HG03103 (cell line): Measurements from ENCODE around the gene ELMO1.

Experiments used
- ATAC-seq: cut with Tn5 transposase; IDR thresholded peaks from one replicate; pipeline ENCODE4 v1.9.1; 2021; ENCODE audit warnings: low read depth; ENCODE audit not compliant: unreplicated experiment

Gene ELMO1

DNA sequence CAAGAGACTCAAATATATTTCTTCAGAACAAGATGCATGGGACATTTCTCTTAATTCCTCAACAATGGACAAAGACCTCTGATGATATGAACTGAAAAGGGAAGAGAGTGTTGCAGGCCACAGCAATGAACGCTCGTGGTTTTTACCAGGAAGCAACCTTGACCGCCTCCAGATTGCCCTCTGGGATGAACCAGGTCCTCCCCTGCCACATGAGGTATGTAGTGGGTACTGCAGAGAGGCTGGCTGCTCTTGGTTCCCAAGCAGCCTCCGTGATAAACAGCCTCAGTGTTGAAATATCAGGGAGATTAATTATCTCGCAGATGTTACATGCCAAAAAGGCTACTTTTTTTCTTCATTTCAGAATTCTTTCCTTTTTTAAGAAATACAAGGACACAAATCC lies 338.8 kb downstream of the ELMO1 start:
- ATAC-seq = no peak

DNA sequence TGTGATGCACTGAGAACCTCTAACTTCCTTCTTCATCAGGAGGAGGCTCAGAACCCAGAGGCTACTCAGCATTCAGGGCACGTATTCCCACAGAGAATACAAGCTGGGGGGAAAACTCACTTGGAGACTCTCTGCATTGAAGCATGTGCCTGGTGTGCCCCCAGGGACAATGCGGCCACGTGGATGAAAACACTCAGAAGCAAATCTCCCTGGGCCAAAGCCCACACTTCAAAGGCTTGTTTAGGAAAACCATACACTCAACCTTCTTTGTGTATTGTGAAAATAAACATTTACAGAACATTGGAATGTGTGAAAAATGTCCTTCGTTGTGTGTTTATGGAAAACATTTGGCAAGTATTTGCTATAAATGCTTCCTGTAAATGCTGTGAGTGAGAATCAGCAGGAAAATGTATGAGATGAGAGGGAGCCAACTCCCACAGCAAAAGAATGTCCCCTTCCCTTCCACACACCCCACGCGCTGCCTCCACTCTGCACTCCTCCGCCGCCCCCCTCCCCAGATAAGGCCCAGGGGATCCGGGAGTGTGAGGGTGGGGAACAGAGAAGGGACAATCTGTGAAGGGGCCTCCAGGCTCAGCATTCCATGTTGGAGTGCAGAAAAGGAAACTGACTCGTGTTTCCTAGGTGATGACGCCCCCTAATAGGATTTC lies 339.5 kb downstream of the ELMO1 start:
- ATAC-seq = no peak

DNA sequence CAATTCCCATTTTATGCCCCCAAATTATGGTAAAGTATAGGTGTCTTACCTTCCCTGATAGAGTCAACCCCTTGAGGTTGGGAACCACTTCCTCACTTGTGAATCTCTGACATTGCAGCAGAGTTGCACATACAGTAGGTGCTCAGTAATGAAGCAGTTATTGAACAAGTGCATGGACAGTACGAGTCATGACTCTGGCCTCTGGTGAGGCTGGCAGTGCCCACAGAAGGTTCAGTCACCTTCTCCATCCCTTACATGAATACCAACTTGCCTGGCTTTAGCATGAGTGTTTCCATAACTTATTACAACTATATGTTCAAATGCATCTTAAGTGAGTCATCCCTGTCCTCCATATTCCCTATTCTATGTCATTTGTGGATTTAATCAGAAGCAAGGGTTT lies 340.0 kb downstream of the ELMO1 start:
- no peak for ATAC-seq

DNA sequence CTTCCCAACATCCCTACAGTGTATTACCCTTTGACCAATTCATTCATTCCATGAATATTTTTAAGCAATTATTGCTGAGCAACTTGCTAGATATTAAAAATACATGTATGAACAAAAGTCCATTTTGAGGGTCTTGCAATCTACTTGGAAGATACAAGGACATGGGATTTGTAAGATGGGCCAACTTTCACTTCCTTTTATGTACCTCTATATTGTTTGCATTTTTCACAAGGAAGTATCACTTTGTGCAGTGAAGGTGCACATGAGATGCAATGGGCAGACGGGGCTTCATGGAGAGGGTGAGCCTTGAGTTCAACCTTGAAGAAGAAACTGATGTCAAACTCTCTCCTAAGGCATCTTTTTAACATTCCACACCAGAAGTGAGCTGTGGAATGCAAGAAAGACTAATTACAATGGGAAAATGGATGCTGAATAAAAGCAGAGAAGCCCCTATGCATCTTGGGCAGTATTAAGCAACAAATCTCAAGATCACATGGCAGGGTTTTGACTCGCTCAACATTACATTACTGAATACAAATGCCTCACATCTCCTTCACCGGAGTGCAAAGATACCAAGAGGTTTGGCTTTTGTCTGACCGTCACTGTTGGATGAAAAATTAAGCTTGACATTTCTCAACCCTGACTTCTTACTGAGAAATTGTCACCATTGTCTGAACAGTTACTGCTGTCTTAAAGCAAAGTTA lies 341.5 kb downstream of the ELMO1 start:
- no peak for ATAC-seq

DNA sequence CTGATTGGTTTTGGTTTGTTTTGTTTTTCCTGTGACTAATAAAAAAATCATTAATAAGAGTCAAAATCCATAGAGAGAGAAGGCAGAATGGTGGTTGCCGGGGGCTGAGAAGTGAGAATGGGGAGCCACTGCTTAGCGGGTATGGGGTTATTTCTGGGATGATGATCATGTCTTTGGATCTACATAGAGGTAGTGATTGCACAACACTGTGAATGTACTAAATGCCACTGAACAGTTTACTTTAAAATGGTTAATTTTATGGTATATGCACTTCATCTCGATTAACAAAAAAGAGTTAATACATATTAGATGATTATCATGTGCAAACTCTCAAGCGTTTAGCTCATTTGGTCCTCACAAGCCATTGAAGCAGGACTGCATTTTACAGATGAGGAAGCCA lies 342.9 kb downstream of the ELMO1 start:
- ATAC-seq = no peak

DNA sequence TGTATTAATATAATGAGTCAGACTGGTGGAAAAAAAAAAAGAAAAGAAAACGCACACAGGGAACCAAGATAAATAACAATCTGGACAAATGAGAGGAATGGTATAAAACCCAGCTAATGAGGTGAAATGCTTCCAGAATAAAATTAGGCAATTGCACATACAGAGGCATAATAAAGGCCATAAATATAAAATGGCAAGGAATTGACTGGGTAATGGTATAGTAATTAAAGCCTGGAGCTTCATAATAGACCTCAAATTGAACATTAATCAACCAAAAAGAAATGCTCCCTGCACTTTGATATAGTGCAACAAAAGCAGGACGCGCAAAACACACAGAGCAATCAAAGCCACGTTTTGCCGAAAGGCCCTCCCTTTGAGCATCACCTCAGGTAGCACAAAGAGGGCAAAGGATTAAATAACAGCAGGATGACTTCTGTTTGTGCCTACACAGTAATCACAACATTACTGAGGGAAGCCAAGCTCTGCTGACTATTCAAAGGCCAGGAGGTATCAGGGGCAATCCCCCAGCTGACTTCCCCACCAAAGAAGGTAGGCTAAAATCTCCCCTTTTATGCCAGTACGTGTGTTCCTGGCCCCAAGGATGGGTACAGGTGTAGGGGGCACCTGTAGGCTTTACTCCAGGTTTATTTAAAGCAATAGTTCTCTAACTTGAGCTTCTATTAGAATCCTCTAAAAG lies 343.7 kb downstream of the ELMO1 start:
- no peak for ATAC-seq

DNA sequence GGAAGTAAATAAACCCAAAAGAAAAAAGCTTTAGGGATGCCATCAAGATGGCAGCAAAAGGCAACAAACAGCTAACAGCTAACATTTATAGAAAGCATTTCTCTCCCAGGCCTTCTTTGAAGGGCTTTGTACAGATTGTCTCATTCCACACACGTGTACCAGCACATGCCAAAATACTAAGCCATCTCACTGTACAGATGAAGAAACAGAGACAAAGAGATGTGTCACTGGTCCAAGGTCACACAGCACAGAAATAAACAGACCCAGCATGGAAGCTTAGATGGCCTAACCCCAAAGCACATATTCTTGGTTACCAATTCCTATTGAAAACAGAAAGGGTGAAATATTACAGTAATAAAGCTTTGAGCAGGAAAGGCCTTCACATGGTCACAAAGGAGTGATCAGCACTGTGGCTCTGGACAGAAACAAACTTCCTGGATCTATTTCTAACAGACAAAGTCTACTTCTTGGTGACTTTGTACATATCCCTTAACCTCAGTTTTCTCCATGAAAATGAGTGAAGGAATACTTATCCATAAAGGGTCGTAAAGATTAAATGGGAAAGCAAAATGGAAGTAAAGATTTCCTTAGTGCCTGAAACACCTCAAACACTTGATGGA lies 346.0 kb downstream of the ELMO1 start:
- ATAC-seq = no peak

DNA sequence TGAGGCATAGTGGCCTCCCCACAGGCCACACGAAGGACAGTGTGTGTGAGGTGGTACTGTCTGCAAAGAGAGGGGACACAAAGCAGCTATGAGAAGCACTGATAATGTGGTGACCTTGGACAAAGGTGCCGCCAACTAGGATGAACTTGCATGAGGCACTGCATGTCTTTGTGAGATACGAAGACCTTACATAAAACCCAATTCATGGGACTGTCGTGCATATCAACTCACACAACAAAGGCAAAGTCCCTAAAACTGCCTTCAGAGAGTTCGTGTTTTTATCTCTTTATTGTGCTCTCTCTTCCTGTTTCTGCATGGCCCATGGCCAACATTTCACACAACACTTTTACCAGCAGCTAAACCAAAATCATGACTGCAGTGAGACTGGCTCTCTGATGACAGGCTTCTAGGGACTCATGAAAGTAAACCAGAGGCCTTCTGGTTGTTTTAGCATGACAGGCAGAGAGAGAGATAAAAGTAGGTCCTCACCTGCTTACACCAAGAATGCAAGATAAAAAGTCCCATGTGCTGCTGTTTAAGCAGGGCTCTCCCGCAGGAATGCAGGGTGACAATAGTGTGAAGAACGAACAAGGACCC lies 347.8 kb downstream of the ELMO1 start:
- ATAC-seq = no peak

DNA sequence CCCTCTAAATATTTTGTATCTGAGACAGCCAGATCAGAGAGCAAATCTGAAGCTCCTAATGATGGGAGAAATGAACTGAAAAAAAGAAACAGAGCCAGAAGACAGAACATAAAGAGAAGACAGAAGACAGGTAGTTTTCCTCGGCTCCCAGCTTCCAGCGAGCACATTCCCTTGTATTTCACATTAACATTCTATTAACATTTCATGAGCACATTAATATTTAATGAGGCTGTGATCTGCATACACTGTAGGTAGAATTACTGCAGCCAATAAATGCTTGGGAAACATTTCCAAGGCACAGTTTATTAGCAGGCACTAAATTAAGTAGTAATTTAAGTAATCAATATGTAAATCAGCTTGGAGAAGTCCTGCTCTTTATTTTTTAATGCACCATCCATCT lies 349.9 kb downstream of the ELMO1 start:
- no peak for ATAC-seq

DNA sequence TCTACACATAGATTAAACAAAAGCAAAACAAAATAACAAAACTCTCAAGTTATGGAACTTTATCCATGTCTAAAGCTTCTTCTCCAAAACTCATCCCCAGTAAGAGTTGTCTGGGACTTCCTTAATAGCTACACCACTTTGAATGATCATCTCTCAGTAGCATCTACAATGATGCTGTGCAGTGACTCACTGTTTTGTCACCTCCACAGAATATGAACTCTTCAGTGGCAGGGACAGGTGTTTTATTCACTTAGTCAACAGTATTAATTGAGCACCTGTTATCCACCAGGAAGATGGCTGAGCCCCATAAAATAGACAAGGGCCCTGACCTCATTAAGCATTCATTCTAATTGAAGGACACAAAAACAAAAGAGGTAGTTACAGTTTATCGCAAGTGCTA lies 350.7 kb downstream of the ELMO1 start:
- no peak for ATAC-seq

DNA sequence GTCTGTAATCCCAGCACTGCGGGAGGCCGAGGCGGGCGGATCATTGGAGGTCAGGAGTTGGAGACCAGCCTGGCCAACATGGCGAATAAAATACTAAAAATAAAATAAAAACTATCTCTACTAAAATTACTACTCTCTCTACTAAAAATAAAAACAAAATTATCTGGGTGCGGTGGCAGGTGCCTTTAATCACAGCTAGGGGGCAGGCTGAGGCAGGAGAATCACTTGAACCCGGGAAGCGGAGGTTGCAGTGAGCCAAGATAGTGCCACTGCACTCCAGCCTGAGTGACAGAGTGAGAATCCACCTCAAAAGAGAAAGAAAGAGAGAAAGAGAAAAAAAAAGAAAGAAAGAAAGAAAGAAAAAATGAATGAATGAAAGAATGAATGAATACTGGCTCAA lies 351.4 kb downstream of the ELMO1 start:
- no peak for ATAC-seq

DNA sequence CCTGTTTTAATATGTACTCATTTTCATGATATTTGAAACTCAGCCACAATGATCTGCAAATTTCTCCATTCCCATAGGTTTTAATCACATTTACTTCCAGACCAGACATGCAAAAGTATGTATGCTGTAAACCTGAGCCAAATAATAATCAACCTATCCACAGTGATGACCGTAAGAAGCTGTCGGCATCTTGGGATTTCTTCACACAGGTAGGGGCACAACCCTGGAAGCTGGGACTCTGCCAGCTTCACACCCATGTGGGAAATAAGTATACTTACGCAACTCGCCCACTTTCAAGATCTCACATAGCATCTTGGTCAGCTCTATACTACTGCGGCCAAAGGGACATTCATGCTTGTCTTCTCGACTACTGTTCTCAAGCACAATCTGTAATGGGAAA lies 352.3 kb downstream of the ELMO1 start:
- ATAC-seq = no peak

DNA sequence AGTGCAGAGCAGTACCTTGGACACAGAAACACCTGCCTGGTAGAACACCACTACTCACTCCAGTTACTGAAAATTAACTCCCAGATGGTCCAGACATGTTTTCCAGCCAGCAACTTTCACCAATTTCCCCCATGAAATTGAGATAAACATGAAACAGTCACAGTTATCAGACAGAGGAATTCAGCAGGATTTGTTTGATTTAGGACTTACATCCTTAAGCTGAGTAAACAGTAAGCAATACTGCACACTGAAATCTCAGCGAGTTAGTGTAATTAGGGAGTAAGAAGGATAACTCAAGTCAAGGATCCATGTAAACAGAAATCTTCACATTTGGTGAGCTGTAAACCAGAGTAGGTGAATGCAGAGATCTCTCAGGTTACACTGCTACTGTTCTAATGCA lies 353.5 kb downstream of the ELMO1 start:
- no peak for ATAC-seq

DNA sequence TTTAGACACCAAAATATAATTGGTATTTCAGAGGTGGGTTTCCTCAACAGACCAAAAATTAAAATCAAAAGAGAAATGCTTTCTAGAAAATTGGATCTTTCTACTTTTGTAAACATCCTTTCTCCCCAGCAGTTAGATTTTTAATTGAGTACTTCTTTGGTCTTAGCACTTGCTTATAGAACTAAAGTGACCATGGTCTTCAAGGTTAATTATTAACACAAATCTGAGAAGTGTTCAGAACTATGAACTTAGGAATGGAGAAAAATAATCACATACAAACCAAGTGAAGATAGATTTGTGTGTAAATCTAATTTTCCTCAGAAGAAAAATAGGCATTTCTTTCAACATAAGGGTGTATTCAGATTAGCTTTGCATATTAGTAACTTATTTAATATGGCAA lies 355.4 kb downstream of the ELMO1 start:
- no peak for ATAC-seq

DNA sequence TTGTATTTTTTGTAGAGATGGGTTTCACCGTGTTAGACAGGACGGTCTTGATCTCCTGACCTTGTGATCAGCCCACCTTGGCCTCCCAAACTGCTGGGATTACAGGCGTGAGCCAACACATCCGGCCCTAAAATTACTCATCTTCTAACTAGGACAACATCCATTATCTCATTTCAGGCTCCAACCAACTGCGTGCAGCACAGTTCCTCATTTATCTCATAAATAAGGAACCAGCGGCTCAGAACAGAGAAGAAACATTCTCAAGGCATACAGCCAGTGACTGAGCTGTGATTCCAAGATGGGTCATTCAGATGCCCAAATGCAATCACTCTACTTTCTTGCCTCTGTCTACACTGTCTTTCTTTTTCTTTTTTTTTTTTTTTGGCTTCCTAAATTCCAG lies 356.1 kb downstream of the ELMO1 start:
- no peak for ATAC-seq

DNA sequence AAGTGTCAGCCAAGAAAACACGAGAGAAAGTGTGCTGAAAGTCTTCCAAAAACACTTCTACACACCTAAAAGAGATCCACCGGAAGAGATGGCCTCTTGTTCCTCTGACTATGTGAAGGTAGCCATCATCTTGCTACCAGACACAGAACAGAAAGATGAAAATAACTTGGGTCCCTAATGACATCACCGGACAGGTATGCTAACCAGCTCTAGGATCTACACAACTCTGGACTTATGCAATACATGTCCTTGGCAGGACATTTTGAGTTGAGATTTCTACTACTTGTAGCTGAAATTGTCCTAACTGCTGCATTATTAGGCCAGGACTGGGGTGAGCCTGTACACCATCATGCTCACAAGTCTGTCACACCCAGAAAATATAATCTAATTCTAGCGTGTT lies 358.7 kb downstream of the ELMO1 start:
- ATAC-seq = no peak

DNA sequence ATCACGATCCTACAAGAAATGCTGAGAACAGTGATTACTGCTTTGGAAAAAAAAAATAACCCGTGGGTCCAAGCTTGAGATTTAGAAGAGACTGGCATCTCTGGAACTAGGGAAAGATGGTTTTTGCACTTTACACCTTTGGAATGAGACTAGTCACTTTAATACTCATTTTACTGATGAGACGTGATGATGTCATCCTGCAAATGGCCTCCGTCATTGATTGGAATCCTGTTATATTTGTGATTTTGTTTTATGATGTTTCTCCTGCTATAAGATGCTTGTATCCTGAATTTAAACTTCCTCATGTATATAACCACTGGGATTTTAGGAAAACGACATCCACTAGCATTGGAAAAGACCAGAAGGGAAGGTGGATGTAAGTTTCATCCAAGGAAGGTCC lies 363.1 kb downstream of the ELMO1 start:
- no peak for ATAC-seq

DNA sequence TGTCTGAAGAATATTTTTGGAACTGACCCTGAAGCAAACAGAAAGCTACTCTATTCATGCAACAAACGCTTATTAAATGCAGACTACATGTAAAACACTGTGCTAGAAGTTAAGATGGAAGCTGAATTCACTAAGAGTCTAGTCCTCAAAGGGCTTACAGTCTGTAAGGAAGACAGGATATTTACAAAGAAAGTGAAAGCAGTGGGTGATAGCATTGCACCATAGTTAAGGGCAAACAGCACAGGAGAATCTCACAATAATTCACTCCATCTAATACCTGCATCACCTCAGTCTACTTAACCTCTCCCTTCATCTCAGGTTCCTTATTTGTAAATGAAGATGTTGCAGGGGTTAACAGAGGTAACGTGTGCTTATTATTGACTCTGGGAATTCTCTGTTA lies 364.4 kb downstream of the ELMO1 start:
- ATAC-seq = no peak

DNA sequence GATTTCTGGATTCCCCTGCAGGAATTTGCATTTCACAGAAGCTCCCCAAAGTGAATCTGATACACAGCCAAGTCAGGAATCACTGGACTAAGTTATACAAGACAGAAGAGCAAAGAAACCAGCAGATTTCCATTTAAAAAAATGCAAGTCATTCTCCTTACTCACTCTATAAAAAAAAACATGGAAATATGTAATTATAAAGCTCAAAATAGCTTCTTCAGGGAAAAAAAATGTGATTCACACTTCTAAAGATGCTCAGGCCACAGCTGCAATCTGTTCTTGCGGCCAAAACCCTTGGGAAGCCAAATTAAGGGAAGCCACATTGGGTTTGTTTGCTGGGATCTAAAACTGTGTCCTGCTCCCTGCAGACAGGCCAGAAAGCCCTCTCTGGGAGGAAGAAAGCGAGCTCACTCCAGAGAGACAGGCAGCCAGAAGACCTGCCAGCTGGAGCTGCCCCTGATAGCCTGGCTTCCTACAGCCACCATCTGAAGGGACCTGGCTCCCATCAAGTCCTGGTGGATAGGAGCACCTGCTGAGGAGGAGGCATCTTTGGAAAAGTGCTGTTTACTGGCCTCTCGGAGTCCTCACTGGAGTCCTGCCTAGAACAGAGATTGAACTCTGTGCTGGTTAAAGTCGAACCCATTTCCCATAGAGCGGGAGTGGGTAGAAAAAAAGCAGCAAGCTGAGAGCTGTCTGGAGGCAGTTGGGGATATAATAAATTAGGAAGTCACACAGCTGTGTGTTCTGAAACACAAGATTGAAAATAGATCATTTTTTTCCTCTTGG lies 365.2 kb downstream of the ELMO1 start:
- ATAC-seq = no peak

DNA sequence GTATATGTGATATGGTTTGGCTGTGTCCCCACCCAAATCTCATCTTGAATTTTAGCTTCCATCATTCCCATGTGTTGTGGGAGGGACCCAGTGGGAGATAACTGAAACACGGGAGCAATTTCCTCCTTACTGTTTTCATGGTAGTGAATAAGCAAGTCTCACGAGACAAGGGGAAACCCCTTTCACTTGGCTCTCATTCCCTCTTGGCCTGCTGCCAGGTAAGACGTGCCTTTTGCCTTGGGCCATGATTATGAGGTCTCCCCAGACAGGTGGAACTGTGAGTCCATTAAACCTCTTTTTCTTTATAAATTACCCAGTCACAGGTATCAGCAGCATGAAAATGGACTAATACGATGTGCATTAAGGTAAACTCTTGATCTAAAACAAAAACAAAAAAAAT lies 367.2 kb downstream of the ELMO1 start:
- no peak for ATAC-seq
